ENCODE data around the gene ZNF205. TPM values are rescaled to one million over a fixed set of nuclear protein-coding genes. Genes with fewer than 3 reads are reported as not detected.

ZNF205 gene
- total RNA-seq, 1 experiment from 2014 or later, result 17.0 TPM

GRCh38 chr16:3149193-3149530, 36.8 kb downstream of the ZNF205 start:
- RAD21 ChIA-PET (ENCODE audit: low non-redundant PET in 1 of 2, low total read pairs in 2 of 2, uncharacterized antibody in 2 of 2, unreplicated experiment in 2 of 2), result no interaction called here
- Histone ChIP-seq H3K4me1 (ENCODE audit: control insufficient read depth in 1 of 2, insufficient read depth in 2 of 2, low read length in 2 of 2) (peaks cover 8 to 38% of the 10 kb centered on the region in 2 experiments), H3K36me3 (ENCODE audit: control insufficient read depth in 1 of 2, insufficient read depth in 2 of 2, low read length in 2 of 2) (no peaks in the 10 kb centered on the region), H3K27ac (ENCODE audit: low read depth, low read length) (peak overlapping the region; percentile 95), H3K27me3 (ENCODE audit: insufficient read depth, low read length) (no peaks in the 10 kb centered on the region), H3K4me2 (ENCODE audit: low read length) (peak overlapping the region; percentile 81), H2AFZ (ENCODE audit: low read depth, low read length, poor library complexity, severe bottlenecking) (no peak overlapping the region), H4K20me1 (ENCODE audit: insufficient read depth) (no peaks in the 10 kb centered on the region), H3K79me2 (ENCODE audit: insufficient read depth, low read length) (no peaks in the 10 kb centered on the region), H3K4me3 (replicated peaks in 1 of 2; ENCODE audit: low read depth in 1 of 2, low read length in 2 of 2) (peak overlapping the region; percentile 54 to 65), H3K9ac (ENCODE audit: low read length) (peak overlapping the region; percentile 84), H3K9me2 (ENCODE audit: insufficient read depth) (no peaks in the 10 kb centered on the region), H3K9me3 (ENCODE audit: control insufficient read depth in 1 of 2, insufficient read depth in 1 of 2, low read depth in 1 of 2, low read length in 2 of 2) (no peaks in the 10 kb centered on the region)
- POLR2A ChIA-PET, result interaction anchor here (1.1 to 3.2 kb wide), 4 partner anchors 10 to 20 kb away, joined by 3 to 34 read pairs (median 8); partner anchors contain the start of gene ZNF213
- CTCF ChIA-PET, result interaction anchor here (0.6 to 4.0 kb wide), 8 partner anchors 9 to 90 kb away, joined by 3 to 41 read pairs (median 8); partner anchors contain the start of gene ZNF213
- intact Hi-C loops (cut with micrococcal nuclease), result no loop called here
- DNase-seq (ENCODE audit: low read depth, low spot score), result no peak
- ATAC-seq, result no peak
- BruUV-seq (replicated peaks), result no TSS peak
- TF ChIP-seq CEBPB (IDR thresholded peaks at IDR 0.05; ENCODE audit: low read depth) (no peak), SIN3A (IDR thresholded peaks at IDR 0.05; ENCODE audit: low read depth) (no peak), CTCF (IDR thresholded peaks at IDR 0.05 in 2 of 3, conservative IDR thresholded peaks at IDR 0.05 in 1 of 3; ENCODE audit: borderline replicate concordance in 1 of 3, insufficient read depth in 1 of 3, low read depth in 2 of 3, low read length in 2 of 3) (no peak), ZNF274 (IDR thresholded peaks at IDR 0.05; ENCODE audit: low read depth, low read length) (no peak), ATF3 (IDR thresholded peaks at IDR 0.05) (no peak), EZH2phosphoT487 (IDR thresholded peaks at IDR 0.05; ENCODE audit: borderline replicate concordance) (no peak), CBX3 (IDR thresholded peaks at IDR 0.05; ENCODE audit: low read depth) (no peak), RAD21 (IDR thresholded peaks at IDR 0.05; ENCODE audit: low read depth) (no peak), JUND (IDR thresholded peaks at IDR 0.05) (no peak), EZH2 (IDR thresholded peaks at IDR 0.05) (no peak), EGR1 (IDR thresholded peaks at IDR 0.05; ENCODE audit: low read depth) (no peak)
- TF ChIP-seq, protein P1, sequence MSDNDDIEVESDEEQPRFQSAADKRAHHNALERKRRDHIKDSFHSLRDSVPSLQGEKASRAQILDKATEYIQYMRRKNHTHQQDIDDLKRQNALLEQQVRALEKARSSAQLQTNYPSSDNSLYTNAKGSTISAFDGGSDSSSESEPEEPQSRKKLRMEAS (IDR thresholded peaks at IDR 0.05), result no peak
- TF ChIP-seq, protein P2, sequence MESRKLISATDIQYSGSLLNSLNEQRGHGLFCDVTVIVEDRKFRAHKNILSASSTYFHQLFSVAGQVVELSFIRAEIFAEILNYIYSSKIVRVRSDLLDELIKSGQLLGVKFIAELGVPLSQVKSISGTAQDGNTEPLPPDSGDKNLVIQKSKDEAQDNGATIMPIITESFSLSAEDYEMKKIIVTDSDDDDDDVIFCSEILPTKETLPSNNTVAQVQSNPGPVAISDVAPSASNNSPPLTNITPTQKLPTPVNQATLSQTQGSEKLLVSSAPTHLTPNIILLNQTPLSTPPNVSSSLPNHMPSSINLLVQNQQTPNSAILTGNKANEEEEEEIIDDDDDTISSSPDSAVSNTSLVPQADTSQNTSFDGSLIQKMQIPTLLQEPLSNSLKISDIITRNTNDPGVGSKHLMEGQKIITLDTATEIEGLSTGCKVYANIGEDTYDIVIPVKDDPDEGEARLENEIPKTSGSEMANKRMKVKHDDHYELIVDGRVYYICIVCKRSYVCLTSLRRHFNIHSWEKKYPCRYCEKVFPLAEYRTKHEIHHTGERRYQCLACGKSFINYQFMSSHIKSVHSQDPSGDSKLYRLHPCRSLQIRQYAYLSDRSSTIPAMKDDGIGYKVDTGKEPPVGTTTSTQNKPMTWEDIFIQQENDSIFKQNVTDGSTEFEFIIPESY (IDR thresholded peaks at IDR 0.05; ENCODE audit: extremely low read depth, insufficient replicate concordance, low read length), result no peak
